ENCODE results near the gene TAF4B.
A peak's percentile ranks its signal among the peaks of the same experiment; 100 is the strongest.

Gene TAF4B

GRCh38 chr18:26394047-26394654, 167.9 kb downstream of the TAF4B start:
- no peak for DNase-seq

DNA sequence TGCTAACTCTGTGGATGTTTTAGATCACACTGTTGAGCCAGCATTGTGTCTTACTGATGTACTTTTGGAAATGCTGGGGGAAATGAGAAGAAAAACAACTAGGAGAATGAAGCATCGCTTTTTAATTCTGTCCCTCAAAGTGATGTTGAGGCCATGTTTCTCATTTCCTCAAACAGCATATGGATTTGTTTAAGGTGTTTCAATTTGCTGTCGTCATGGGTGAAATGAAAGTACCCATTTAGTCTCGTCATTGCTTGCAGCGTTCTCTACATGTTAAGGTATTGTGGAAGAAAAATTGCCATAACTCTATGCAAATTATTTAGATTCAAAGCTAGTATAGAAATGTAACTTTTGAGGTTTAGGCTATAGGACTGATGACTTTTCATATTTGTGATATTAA, 170.8 kb downstream of the TAF4B start:
- DNase-seq, result no peak

DNA sequence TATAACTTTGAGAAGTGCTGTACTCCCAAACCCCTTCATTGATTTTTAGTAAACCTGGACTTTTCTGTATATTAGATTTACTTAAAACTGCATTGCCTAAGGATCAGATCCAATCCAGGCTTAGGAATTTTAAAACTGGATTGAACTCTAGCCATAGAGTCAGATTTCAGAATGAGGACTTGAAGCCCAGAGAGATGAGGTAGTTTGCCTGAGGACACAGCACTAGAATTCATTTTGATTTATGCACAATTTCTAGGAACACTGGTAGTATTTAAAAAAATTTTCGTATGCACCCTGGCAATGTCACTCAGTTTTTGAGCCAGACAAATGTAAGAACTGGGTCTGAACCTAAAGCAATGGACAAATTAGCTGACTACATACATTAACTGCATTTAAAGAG, 177.2 kb downstream of the TAF4B start:
- no peak for DNase-seq

DNA sequence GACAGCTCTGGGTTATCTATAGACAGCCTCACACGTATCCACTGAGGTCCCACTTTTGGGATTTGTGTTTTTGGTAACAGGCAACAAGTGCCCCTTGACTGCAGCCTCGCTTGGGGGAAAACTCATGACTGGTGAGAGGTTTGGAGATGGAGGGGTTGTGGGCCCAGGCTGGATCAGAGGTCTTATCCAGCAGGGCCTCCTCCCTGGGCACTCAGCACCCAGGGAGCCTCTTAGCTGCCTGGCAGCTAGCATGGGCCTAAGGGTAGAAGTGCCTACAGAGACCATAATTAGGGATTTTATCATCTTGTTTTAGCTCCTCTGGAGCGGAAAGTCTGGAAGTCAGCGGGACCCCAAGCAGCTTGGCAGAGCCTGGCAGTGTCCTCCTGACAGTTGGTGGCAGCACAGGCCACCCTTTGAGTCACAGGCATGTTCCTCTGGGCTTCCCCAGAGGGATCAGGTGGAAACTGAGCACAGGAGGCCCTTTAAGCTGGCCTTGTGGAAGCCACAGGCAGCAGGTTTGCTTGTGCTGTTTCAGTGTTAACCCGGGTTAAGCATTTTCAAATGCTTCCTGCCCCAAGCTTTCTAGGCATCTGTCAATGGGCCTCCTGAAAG, 179.1 kb downstream of the TAF4B start:
- DNase-seq, result no peak

- DNase-seq, result no peak
Observed at GRCh38 chr18:26406324-26406723, 180.1 kb downstream of the TAF4B start.

DNA sequence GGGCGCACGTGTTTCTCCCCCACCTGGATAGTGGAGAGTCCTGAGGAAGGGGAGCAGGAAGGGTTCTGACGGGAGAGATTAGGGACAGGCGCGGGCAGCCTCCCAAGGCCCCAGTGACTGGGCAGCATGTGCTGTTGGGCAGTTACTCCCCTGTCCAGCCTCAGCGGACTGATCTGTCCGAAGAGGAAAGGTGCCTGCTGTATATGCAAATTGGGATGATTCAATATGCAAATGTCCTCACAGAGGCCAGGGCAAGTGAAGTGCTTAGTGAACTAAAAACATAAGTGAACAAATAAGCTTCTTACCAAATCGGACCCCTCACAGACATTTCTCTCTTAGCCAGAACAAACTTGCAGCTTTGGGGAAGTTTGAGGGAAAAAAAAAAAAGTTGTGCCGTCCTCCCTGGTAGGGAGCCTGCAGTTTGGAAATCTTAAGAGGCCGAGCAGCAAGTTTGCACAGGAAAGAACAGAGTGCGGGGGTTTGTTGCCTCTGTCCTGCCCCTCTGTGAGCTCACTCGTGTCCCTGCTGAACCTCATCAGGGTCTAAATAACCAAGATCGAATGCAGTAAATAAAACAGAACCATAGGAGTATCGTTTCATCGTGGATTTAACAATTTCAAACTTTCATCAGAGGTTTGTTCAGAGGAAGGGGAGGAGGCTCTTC, 180.7 kb downstream of the TAF4B start:
- DNase-seq, result no peak

GRCh38 chr18:26407736-26408601, 181.7 kb downstream of the TAF4B start:
- no peak for DNase-seq

DNA sequence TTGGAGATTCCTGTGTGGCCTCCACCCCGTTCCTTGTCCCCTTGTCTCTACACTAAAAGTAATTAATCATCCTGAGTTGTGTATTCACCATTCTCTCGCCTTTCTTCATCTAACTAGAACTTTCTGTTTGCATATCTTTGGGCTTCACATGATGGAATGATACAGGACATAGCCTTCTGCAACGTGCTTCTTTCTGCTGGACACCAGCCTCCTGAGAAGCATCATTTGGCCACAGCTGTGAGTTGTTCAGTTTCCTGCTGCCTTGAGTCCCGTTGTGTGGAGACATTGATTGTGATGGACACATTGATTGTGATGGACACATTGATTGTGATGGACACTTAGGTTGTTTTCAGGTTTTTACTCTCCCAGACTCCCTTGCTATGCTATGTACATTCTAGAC, 182.8 kb downstream of the TAF4B start:
- DNase-seq, result no peak

GRCh38 chr18:26414901-26415440, 188.7 kb downstream of the TAF4B start:
- DNase-seq, result no peak

DNA sequence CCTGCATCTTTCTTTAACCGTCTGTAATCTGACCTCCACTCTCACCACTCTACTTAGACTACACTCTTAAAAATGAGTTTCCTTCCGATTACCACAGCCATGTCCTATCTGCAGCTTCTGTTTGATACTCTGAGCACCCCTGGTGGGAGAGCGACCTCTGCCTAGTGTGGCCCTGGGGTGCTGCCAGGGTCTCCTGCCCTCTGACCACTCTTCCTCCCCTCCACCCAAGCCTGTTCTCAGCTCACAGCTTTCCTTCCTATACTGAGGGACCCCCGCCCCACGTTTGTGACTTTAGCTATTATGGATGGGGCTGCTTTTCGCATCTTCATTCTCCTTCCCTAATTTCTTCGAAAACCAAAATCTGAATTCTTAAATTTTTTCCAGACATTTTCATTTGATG, 189.4 kb downstream of the TAF4B start:
- no peak for DNase-seq

DNA sequence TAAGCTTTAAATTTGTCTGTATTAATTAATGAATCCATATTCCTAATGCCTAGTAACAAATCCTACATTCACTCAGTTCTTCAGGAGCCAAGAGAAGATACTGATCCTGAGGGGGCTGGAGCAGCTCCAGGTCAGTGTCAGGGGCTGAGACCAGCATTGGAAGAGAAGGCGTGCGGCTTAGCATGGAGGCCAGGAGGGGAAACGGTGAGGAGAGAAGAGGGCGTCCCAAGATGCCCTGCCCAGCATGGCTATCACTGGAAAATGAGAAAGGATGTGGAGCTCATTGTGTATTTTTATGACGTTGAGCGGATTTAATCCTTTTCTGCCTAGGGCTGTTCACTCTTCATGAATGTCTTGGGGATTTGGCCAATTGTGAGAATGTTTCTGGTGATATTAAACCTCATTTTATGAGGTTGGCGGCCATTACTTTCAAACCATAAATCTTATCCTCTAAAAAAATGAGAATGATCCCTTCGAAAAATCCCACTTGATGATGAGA, 190.5 kb downstream of the TAF4B start:
- no peak for DNase-seq

DNA sequence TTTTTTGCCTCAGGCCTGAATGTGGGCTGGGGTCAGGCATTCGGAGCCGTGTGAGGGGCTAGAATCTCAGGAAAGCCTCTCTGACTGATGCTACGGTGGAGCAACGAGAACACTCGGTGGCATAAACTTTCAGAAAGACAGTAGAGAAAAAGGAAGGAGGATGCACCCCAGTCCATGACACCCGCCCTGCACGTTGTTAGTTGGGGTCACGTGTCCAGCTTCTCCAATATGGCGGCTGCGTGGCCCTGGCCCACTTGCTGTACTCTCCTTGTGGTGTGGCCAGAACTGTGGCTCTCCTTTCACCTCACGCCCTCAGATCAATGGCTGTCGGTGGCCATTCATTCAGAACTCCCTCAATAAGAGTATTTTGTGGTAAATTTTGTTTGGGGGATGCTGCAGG, 190.9 kb downstream of the TAF4B start:
- DNase-seq, result no peak

DNA sequence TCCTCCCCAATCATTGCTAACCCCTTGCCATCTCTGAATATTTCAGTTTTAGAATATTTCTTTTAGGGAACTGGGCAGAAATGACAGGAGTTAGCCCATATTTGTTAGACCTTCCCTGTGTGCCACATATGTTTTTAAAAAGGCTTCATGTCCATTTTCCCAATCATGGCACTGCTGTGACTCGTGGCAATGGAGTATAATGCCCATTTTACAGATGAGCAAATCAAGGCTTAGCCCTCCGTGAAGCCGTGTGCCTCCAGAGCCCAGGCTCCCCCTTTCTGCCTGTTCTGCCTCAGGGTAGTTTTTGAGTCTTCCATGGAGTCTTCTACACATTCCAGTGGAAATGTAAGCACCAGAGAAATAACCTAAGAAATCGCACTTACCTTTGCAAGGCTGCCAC, 192.0 kb downstream of the TAF4B start:
- no peak for DNase-seq

DNA sequence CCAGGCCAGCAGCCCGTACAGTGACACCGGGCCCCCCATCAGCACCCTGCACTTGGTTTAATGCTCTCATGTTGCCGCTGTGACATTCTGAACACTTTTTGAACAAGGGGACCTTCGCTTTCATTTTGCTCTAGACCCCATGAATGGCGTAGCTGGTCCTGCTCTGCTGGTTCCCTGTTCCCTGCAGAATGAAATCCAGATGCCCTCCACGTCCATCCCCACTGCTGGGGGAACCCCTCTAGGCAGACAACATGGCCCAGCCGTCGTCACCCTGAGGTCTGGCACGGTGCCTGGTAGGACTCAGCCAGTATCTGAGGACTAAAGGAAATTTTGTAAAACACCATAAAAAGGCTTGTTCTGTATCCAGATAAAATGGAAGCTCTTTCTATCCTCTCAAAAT, 193.5 kb downstream of the TAF4B start:
- no peak for DNase-seq

DNA sequence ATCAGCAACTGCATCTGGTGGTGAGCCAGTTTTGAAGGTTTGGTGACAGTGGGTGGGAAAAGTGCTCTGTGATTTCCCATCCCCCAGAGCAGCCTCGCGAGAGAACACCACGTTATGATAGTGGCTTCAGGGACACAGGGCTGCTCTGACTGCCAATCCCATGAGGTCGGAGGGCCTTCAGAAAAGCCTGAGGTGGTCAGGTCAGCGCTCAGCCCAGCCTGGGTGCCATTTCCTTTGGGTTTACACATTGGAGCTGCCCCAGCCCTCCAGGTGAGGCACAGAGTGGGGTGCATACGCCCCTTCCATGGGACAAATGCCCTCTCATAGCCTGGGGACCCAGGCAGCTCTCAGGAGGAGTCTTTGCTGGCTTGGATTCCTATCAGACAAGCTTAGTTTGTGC, 195.3 kb downstream of the TAF4B start:
- no peak for DNase-seq

GRCh38 chr18:26421931-26422330, 195.7 kb downstream of the TAF4B start:
- DNase-seq, result no peak

DNA sequence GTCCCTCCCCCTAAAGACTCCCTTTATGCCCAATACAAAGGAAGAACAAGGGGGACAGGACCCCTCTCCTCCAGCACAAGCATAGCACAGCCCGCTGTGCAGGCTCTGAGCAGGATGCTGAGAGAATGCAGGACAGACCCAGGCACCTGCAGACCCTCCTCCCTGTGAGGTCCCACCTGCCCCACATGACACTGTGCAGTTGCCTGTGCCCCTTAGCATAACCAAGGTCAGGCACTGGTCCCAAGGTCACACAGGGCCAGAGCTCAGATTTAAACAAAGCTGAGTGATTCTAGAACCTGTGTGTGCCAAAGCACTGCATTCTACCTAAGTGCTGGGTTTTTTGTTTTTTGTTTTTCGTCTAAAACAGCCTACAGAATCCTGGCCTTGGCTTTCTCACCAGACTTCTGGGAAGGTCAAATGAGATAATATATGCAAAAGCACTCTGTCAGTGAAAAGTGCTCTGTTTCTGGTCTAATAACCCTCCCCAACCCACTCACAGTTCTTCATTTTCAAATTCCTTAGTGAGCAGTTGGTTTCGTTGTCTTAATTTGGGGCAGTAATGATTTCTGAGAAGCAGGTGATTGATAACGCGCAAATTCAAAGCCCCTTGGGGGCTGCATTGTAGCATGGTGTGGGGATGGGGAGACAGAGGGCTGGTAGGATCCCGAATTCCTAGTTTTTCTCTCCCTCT, 196.4 kb downstream of the TAF4B start:
- no peak for DNase-seq

DNA sequence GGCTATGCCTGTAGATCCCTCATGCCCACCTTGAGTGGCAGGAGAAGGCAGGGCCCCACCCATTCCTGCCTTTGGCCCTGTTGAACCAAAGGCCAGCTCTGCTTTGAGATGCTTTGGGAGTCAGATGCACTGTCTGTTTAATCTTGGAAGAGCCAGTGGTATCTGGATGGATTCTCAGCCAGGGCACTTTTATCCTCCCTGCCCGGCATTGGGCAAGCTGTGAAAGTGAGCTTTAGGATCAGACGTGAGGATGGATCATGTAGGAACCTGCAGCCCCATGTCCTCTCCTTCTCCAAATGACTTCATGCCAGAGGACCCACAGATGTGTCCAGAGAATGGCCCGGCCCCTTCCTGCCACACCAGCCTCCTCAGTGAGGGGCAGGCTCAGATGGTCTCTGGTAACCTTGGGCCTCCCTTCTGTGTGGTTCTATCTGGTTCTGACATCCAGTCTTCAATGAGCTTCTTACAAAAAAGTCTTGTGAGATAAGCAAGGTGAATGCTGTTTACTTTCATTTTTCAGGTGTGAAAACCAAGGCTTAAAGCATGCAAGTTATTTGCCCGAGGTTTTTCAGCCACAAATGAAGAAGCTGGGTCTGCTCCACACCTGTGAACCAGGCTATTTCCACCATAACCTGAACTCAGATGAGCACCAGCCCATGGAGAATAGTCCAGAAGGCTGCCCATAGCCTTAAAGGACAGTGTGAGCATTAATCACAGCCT, 198.3 kb downstream of the TAF4B start:
- no peak for DNase-seq

DNA sequence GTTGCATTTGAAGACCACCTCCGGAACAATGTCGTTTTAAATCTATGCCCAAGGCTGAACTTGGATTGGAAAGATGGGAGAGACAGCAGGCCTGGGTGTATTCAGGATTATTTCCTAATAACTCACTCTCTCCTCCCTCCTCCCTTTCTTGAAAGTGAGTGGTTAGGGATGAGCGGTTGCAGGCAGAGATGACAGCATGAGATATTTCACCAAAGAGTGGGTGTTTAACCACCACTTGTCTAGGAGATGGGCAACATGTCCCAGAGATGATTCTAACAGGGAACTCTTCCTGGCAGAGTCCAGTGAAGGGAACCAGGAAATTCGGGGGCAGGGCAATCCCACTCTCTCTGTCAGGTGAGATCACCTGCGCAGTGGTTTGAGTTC, 198.9 kb downstream of the TAF4B start:
- DNase-seq, result peak; percentile 66

DNA sequence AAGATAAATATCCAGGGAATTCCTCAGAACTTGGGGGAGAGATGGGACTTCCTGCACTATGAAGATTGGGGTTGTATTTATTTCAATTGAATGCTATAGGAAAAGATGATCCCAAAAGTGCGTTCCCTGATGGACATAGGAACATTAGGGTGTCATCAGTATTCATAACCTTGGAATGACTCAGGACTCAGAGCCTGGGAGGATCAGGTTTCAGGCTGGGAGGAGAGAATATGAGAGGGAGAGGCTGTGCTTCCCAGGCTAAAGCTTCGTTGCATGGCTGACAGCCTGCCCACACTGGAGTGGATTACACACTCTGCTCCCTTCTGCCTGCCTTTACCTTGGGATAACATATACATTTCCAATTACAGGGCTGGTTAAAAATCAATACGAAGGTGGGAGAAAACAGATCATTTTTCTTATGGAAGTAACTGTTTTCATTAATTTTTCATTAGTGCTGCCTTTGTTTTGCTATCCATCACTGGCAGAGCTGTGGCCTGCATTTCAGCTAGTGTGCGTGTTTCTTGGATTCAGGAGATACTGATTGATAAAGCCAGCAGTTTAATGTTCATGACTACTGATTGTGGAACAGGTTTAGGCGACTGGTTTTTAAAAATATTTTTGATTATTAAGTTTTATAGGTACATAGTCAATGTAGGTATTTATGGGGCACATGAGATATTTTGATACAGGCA, 203.4 kb downstream of the TAF4B start:
- peak; percentile 83 for DNase-seq
